ENCODE data around the gene TNFAIP8L1.

DNA sequence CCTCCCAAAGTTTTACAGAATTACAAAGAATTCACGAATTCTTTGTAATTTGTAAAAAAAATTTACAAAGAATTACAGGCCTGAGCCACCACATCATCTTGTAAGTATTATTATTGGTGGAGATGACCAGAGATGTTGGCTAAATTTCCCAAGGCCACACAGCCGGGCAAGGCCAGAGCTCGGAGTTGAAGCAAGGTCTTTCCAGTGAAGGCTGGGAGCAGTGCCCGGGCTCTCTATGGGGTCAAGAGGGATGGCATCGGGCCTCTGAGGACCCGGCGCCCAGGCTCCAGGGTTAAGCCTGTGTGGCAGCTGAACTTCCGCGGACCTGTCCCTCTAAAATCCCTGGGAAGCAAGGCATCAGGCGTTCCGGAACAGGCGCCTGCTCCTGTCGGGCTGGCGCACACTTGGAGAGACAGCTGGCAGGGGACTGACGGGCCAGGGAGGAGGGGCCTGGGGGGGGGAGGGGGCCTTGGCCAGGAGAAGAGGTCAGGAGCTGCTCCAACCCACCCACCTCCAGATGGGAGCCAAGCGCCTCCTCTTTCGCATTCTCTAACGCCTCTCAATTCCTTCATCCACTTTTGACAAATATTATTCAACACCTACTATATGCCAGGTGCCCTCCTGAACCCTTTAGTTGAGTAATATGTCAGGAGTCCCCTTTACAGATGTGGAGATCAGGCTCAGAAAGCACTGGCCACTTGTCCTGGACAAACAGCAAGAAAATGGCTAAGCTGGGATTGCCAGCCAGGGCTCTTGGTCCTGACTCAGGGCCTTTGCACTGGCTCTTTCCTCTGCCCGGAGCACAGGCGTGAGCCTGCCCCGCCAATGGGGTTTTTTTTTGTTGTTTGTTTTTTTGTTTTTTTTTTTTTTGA, 43.0 kb upstream of the TNFAIP8L1 start:
- TF ChIP-seq, protein P1, sequence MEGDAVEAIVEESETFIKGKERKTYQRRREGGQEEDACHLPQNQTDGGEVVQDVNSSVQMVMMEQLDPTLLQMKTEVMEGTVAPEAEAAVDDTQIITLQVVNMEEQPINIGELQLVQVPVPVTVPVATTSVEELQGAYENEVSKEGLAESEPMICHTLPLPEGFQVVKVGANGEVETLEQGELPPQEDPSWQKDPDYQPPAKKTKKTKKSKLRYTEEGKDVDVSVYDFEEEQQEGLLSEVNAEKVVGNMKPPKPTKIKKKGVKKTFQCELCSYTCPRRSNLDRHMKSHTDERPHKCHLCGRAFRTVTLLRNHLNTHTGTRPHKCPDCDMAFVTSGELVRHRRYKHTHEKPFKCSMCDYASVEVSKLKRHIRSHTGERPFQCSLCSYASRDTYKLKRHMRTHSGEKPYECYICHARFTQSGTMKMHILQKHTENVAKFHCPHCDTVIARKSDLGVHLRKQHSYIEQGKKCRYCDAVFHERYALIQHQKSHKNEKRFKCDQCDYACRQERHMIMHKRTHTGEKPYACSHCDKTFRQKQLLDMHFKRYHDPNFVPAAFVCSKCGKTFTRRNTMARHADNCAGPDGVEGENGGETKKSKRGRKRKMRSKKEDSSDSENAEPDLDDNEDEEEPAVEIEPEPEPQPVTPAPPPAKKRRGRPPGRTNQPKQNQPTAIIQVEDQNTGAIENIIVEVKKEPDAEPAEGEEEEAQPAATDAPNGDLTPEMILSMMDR (IDR thresholded peaks at IDR 0.05; ENCODE audit: low read depth, low read length): no peak
- TF ChIP-seq POLR2A (IDR thresholded peaks at IDR 0.05; ENCODE audit: extremely low read depth, insufficient read length): no peak
